ENCODE measurements around the gene SFMBT1. TPM values are rescaled to one million over a fixed set of nuclear protein-coding genes. Genes with fewer than 3 reads are reported as not detected.

Gene SFMBT1
- total and polyA plus RNA-seq, 2 of the 4 experiments (the other 2 are of a cell fraction) = 1.0 to 1.8 TPM

DNA sequence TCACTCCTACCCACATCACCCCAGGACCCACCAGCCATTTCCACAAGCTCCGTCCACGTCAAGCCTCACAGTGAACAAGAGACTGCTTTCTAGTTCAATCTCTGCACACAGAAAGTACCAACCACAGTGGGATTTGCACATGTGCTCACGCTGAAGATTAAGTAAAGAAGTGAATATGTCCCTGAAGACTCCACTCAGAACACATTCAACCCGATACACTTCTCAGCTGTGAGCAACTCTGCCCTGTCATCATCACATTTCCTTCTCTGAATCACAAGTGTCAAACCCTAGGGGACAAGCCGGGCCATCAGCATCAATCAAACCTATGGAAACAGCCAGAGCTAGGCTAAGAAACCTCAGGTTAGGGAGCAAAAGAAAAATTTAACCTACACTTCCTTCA is 150.5 kb downstream of the SFMBT1 start:
- intact Hi-C loops (cut with micrococcal nuclease) = no loop called here
- H2BK15ac ChIP-seq (ENCODE audit: low read depth, low read length) = no peak overlapping the region
- H2BK20ac ChIP-seq (ENCODE audit: low read depth, low read length) = no peak overlapping the region
- no peak overlapping the region for H2AK5ac ChIP-seq (ENCODE audit: low read depth, low read length)
- no peak for DNase-seq
- no peaks in the 10 kb centered on the region for H3K9me3 ChIP-seq (ENCODE audit: control insufficient read depth, insufficient read depth, low read length)
- no peak overlapping the region for H3K27ac ChIP-seq (ENCODE audit: insufficient read depth, low read length)
- in situ Hi-C loops (cut with MboI; ENCODE audit: low sequenced_read_pairs) = no loop called here
- 0 out of 2 replicates have a peak, but pooled peaks cover 3% of the 10 kb centered on the region for H4K20me1 ChIP-seq (ENCODE audit: insufficient read depth, low read length)
- no peak overlapping the region for H2BK5ac ChIP-seq (ENCODE audit: low read depth, low read length, poor library complexity, severe bottlenecking)
- no peak overlapping the region for H3K9ac ChIP-seq (ENCODE audit: low read depth, low read length)
- no peak overlapping the region for H2AK9ac ChIP-seq (replicated peaks; ENCODE audit: low read depth, low read length, poor library complexity)
- H3K4me2 ChIP-seq (ENCODE audit: low read depth, low read length) = no peak overlapping the region
- H3K4me3 ChIP-seq (ENCODE audit: insufficient read depth, low read depth, low read length) = no peak overlapping the region
- H2BK120ac ChIP-seq (ENCODE audit: low read depth, low read length) = no peak overlapping the region
- H2AFZ ChIP-seq (replicated peaks; ENCODE audit: low read length, poor library complexity) = no peak overlapping the region
- peaks cover 17% of the 10 kb centered on the region; the same call in 1 of the 2 replicates for H3K9me1 ChIP-seq (ENCODE audit: insufficient read depth, low read length)
- H3K4ac ChIP-seq (ENCODE audit: low read depth, low read length) = no peak overlapping the region
- no peaks in the 10 kb centered on the region for H3K36me3 ChIP-seq (ENCODE audit: control insufficient read depth, insufficient read depth, low read length)
- H3K18ac ChIP-seq (ENCODE audit: low read depth, low read length) = no peak overlapping the region
- no peaks in the 10 kb centered on the region for H3K27me3 ChIP-seq (ENCODE audit: control insufficient read depth, insufficient read depth, low read length)
- TF ChIP-seq, protein P1, sequence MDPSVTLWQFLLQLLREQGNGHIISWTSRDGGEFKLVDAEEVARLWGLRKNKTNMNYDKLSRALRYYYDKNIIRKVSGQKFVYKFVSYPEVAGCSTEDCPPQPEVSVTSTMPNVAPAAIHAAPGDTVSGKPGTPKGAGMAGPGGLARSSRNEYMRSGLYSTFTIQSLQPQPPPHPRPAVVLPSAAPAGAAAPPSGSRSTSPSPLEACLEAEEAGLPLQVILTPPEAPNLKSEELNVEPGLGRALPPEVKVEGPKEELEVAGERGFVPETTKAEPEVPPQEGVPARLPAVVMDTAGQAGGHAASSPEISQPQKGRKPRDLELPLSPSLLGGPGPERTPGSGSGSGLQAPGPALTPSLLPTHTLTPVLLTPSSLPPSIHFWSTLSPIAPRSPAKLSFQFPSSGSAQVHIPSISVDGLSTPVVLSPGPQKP (IDR thresholded peaks at IDR 0.05; ENCODE audit: borderline replicate concordance, low read depth, low read length) = no peak
- TF ChIP-seq, protein P2, sequence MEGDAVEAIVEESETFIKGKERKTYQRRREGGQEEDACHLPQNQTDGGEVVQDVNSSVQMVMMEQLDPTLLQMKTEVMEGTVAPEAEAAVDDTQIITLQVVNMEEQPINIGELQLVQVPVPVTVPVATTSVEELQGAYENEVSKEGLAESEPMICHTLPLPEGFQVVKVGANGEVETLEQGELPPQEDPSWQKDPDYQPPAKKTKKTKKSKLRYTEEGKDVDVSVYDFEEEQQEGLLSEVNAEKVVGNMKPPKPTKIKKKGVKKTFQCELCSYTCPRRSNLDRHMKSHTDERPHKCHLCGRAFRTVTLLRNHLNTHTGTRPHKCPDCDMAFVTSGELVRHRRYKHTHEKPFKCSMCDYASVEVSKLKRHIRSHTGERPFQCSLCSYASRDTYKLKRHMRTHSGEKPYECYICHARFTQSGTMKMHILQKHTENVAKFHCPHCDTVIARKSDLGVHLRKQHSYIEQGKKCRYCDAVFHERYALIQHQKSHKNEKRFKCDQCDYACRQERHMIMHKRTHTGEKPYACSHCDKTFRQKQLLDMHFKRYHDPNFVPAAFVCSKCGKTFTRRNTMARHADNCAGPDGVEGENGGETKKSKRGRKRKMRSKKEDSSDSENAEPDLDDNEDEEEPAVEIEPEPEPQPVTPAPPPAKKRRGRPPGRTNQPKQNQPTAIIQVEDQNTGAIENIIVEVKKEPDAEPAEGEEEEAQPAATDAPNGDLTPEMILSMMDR (conservative IDR thresholded peaks at IDR 0.05; ENCODE audit: low read depth, low read length) = no peak
- TF ChIP-seq SMC3 (IDR thresholded peaks at IDR 0.05; ENCODE audit: low read depth, low read length) = no peak
- TF ChIP-seq BHLHE40 (IDR thresholded peaks at IDR 0.05; ENCODE audit: low read depth, low read length) = no peak
- no peak for TF ChIP-seq FOS (IDR thresholded peaks at IDR 0.05; ENCODE audit: low read depth, low read length)
- no peak for TF ChIP-seq MAZ (IDR thresholded peaks at IDR 0.05; ENCODE audit: borderline replicate concordance, low read depth, low read length)
- no peak for TF ChIP-seq CHD1 (IDR thresholded peaks at IDR 0.05; ENCODE audit: low read depth, low read length)
- TF ChIP-seq RCOR1 (IDR thresholded peaks at IDR 0.05; ENCODE audit: insufficient replicate concordance, low read length) = no peak
- no peak for ATAC-seq (ENCODE audit: low read depth)
- WGBS, 2 experiments (ENCODE audit: extremely low coverage in 2 of 2, insufficient read length in 1 of 2) = no CpG with 5 or more reads among the region's 5 CpGs
- peaks cover 16 to 55% of the 10 kb centered on the region in 2 experiments for H3K79me1 ChIP-seq (ENCODE audit: low read depth in 1 of 2, low read length in 2 of 2)
- 0 out of 2 replicates have a peak overlapping the region, but pooled peaks have one; percentile 25 for H3K23ac ChIP-seq (ENCODE audit: low read depth, low read length)
- no peak overlapping the region for H3K56ac ChIP-seq (ENCODE audit: extremely low read depth, insufficient read depth, low read length)
- no TSS peak for BruUV-seq (replicated peaks)
- CTCF ChIA-PET = interaction anchor here (0.6 kb wide), 1 partner anchor 405 kb away, joined by 3 read pairs; no protein-coding TSS in a partner anchor
- dilution Hi-C loops (cut with HindIII; ENCODE audit: low sequenced_read_pairs, unreplicated experiment) = no loop called here
- no peak overlapping the region for H4K91ac ChIP-seq (ENCODE audit: insufficient read depth, low read depth, low read length)
- POLR2A ChIA-PET (ENCODE audit: unreplicated experiment) = no interaction called here
- H4K5ac ChIP-seq (ENCODE audit: low read depth, low read length) = no peak overlapping the region
- no peak overlapping the region for H3K14ac ChIP-seq (replicated peaks; ENCODE audit: low read depth, low read length)
- peaks cover 18% of the 10 kb centered on the region for H3K4me1 ChIP-seq (ENCODE audit: control insufficient read depth, insufficient read depth, low read length)
- H4K8ac ChIP-seq (ENCODE audit: low read depth in 2 of 2, low read length in 2 of 2) = no peak overlapping the region

Measured in IMR-90 (cell line).